Measurements from ENCODE around the gene IL22RA2. TPM values are rescaled to one million over a fixed set of nuclear protein-coding genes. Genes with fewer than 3 reads are reported as not detected.
A peak's percentile ranks its signal among the peaks of the same experiment; 100 is the strongest.

The IL22RA2 gene
- total and polyA plus RNA-seq, 11 donors, result 0.03 to 0.21 TPM; not detected in 9

- Histone ChIP-seq H3K27ac (no peak overlapping the region), H3K4me3 (no peak overlapping the region), H3K27me3 (no peaks in the 10 kb centered on the region), H3K36me3 (peaks cover 0 to 6% (median 0%) of the 10 kb centered on the region in 9 donors), H3K4me1 (peaks cover 0 to 16% (median 5%) of the 10 kb centered on the region in 12 donors), H3K9me3 (peaks cover 0 to 20% (median 10%) of the 10 kb centered on the region in 12 donors)
- no peak for TF ChIP-seq POLR2A (IDR thresholded peaks at IDR 0.05)
- TF ChIP-seq CTCF (IDR thresholded peaks at IDR 0.05), result no peak
- ATAC-seq (no peak), DNase-seq (no peak)
- 86 to 100% (median 98%) methylated on average over 1 of the region's 1 CpG for WGBS, 4 donors
- intact Hi-C loops (cut with DNase I), result loop anchor here in 1 of 10 donors (5.0 kb wide), 1 partner anchor 70 kb away; no protein-coding TSS in a partner anchor
Observed at GRCh38 chr6:137177611-137178010, 4.2 kb upstream of the IL22RA2 start.

GRCh38 chr6:137176729-137177128 lies 3.3 kb upstream of the IL22RA2 start:
- TF ChIP-seq CTCF (IDR thresholded peaks at IDR 0.05) (no peak), POLR2A (IDR thresholded peaks at IDR 0.05) (no peak)
- intact Hi-C loops (cut with DNase I), result loop anchor here in 1 of 10 donors (5.0 kb wide), 1 partner anchor 69 kb away; no protein-coding TSS in a partner anchor
- DNase-seq (no peak), ATAC-seq (no peak)
- no peaks in the 10 kb centered on the region for H3K36me3 ChIP-seq
- WGBS, 4 donors, result 91 to 94% (median 93%) methylated on average over 5 of the region's 5 CpGs
- H3K4me1 ChIP-seq, result peaks cover 0 to 16% (median 5%) of the 10 kb centered on the region in 12 donors
- H3K27me3 ChIP-seq, result no peaks in the 10 kb centered on the region
- H3K9me3 ChIP-seq, result peaks cover 0 to 11% (median 3%) of the 10 kb centered on the region in 12 donors
- no peak overlapping the region for H3K27ac ChIP-seq
- H3K4me3 ChIP-seq, result no peak overlapping the region

- no peaks in the 10 kb centered on the region for H3K36me3 ChIP-seq
- H3K4me3 ChIP-seq, result no peak overlapping the region
- H3K27me3 ChIP-seq, result no peaks in the 10 kb centered on the region
- H3K9me3 ChIP-seq, result peaks cover 0 to 2% (median 0%) of the 10 kb centered on the region in 12 donors
- peaks cover 0 to 16% (median 5%) of the 10 kb centered on the region in 12 donors for H3K4me1 ChIP-seq
- WGBS, 4 donors, result 36 to 89% (median 70%) methylated on average over 1 of the region's 1 CpG
- no peak for ATAC-seq
- intact Hi-C loops (cut with DNase I), result loop anchor here in 1 of 10 donors (5.0 kb wide), 1 partner anchor 69 kb away; no protein-coding TSS in a partner anchor
- TF ChIP-seq CTCF (IDR thresholded peaks at IDR 0.05) (no peak), POLR2A (IDR thresholded peaks at IDR 0.05) (no peak)
- H3K27ac ChIP-seq, result peak overlapping the region in 9 of 12 donors; percentile 3 to 79 (median 44)
- DNase-seq, result no peak
Observed at GRCh38 chr6:137175868-137176245, 2.4 kb upstream of the IL22RA2 start.

- DNase-seq (no peak), ATAC-seq (peak; percentile 74 to 90 (median 82))
- H3K4me1 ChIP-seq, result peaks cover 0 to 16% (median 5%) of the 10 kb centered on the region in 12 donors
- H3K4me3 ChIP-seq, result no peak overlapping the region
- 28 to 39% (median 30%) methylated on average over 4 of the region's 4 CpGs for WGBS, 4 donors
- no peaks in the 10 kb centered on the region for H3K36me3 ChIP-seq
- H3K27ac ChIP-seq, result peak overlapping the region in 10 of 12 donors; percentile 3 to 79 (median 43)
- TF ChIP-seq POLR2A (IDR thresholded peaks at IDR 0.05), result no peak
- no peak for TF ChIP-seq CTCF (IDR thresholded peaks at IDR 0.05)
- H3K27me3 ChIP-seq, result no peaks in the 10 kb centered on the region
- intact Hi-C loops (cut with DNase I), result loop anchor here in 1 of 10 donors (5.0 kb wide), 1 partner anchor 68 kb away; no protein-coding TSS in a partner anchor
- H3K9me3 ChIP-seq, result no peaks in the 10 kb centered on the region
Observed at GRCh38 chr6:137175157-137175867, 1.9 kb upstream of the IL22RA2 start.
